Ishikawa (cell line): ENCODE data around the gene ASPN.

ENCODE experiments used
- CEBPB ChIP-seq: IDR thresholded peaks from 2 replicates; pipeline ENCODE4 v1.6.1; 2012
- CREB1 ChIP-seq: IDR thresholded peaks from 2 replicates; pipeline ENCODE4 v1.6.1; 2012; ENCODE audit warnings: low read depth
- EGR1 ChIP-seq: IDR thresholded peaks from 2 replicates; pipeline ENCODE4 v1.6.1; 2012
- EP300 ChIP-seq: IDR thresholded peaks from 2 replicates; pipeline ENCODE4 v1.6.1; 2012; ENCODE audit warnings: borderline replicate concordance
- FOXM1 ChIP-seq: IDR thresholded peaks from 2 replicates; pipeline ENCODE4 v1.6.1; 2012; ENCODE audit warnings: low read depth, borderline replicate concordance
- MAX ChIP-seq: IDR thresholded peaks from 2 replicates; pipeline ENCODE4 v1.6.1; 2012
- NFIC ChIP-seq: IDR thresholded peaks from 2 replicates; pipeline ENCODE4 v1.6.1; 2012
- RAD21 ChIP-seq: IDR thresholded peaks from 2 replicates; pipeline ENCODE4 v1.6.1; 2012; ENCODE audit warnings: low read depth
- REST ChIP-seq: IDR thresholded peaks from 2 replicates; pipeline ENCODE4 v1.6.1; 2012; ENCODE audit warnings: low read depth, mild to moderate bottlenecking
- TAF1 ChIP-seq: IDR thresholded peaks from 2 replicates; pipeline ENCODE4 v1.6.1; 2012; ENCODE audit warnings: low read depth, mild to moderate bottlenecking
- TCF12 ChIP-seq: IDR thresholded peaks from 2 replicates; pipeline ENCODE4 v1.6.1; 2012; ENCODE audit warnings: low read depth
- TEAD4 ChIP-seq: IDR thresholded peaks from 2 replicates; pipeline ENCODE4 v1.6.1; 2012
- YY1 ChIP-seq: IDR thresholded peaks from 2 replicates; pipeline ENCODE4 v1.6.1; 2012; ENCODE audit warnings: low read depth
- ZBTB7A ChIP-seq: IDR thresholded peaks from 2 replicates; pipeline ENCODE4 v1.6.1; 2012; ENCODE audit warnings: low read depth
- TF ChIP-seq, protein P1 (sequence below): IDR thresholded peaks from 2 replicates; pipeline ENCODE4 v1.6.1; 2012

Gene ASPN

DNA sequence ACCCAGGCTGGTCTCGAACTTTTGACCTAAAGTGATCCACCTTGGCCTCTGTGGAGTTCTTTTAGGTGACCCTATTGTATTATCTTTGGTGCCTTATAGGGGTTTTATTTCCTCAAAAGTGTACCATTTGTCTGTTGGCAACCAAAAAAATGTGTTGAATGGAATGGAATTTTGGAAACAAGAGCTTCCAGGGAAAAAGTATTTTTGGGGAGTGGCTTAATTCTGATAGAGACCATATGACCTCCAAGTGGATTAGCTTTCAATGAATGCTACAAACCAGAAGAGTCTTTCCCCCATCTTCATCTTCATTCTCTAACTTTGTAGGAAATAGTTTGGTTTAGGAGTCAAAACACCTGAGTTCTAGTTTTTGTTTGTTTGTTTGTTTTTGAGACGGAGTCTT, 74.5 kb downstream of the ASPN start:
- TF ChIP-seq RAD21 (no peak), FOXM1 (no peak), CREB1 (no peak), EGR1 (no peak), ZBTB7A (no peak), YY1 (no peak), TEAD4 (no peak), CEBPB (no peak), REST (no peak), EP300 (no peak), NFIC (no peak), TAF1 (no peak), TCF12 (no peak), MAX (no peak)
- TF ChIP-seq, protein P1, sequence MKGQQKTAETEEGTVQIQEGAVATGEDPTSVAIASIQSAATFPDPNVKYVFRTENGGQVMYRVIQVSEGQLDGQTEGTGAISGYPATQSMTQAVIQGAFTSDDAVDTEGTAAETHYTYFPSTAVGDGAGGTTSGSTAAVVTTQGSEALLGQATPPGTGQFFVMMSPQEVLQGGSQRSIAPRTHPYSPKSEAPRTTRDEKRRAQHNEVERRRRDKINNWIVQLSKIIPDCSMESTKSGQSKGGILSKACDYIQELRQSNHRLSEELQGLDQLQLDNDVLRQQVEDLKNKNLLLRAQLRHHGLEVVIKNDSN = no peak

- TF ChIP-seq ZBTB7A = no peak
Observed at GRCh38 chr9:92406477-92406876, 75.8 kb downstream of the ASPN start.
